DND-41 (cell line): ENCODE measurements around the gene LRRC42.

ENCODE experiments used
- ATAC-seq: fragments of 200-7000 bp; cut with Tn5 transposase; 3 replicates; pipeline ENCODE4 v1.9.1; 2021; ENCODE audit warnings: low read depth; ENCODE audit not compliant: insufficient read depth
- DNase-seq: peaks from one replicate; pipeline ENCODE4 v3.0.0-alpha.2; 2020
- H2AFZ ChIP-seq: 2 replicates; pipeline ENCODE4 v1.6.0; 2012; ENCODE audit warnings: low read depth, low read length
- H3K27ac ChIP-seq: 2 replicates; pipeline ENCODE4 v1.5.1; 2012; ENCODE audit warnings: low read length, inconsistent platforms
- H3K27me3 ChIP-seq: fragments of 200-600 bp; sonication (generic); 2 replicates; pipeline ENCODE4 v1.6.0; 2012; ENCODE audit warnings: low read length, mild to moderate bottlenecking, inconsistent platforms; ENCODE audit not compliant: insufficient read depth, poor library complexity
- H3K36me3 ChIP-seq: 2 replicates; pipeline ENCODE4 v1.5.1; 2012; ENCODE audit warnings: low read length, inconsistent platforms; ENCODE audit not compliant: insufficient read depth
- H3K4me1 ChIP-seq: 2 replicates; pipeline ENCODE4 v1.5.1; 2012; ENCODE audit warnings: mild to moderate bottlenecking, low read length; ENCODE audit not compliant: insufficient read depth
- H3K4me2 ChIP-seq: 2 replicates; pipeline ENCODE4 v1.6.0; 2012; ENCODE audit warnings: mild to moderate bottlenecking, moderate library complexity, low read length, inconsistent platforms; ENCODE audit not compliant: insufficient read depth
- H3K4me3 ChIP-seq, 2 experiments: fragments of 200-600 bp in 1 of 2; shearing (Covaris generic) in 1 of 2; 2 replicates each; pipeline ENCODE4 v1.5.1; 2012 to 2016; ENCODE audit warnings: inconsistent platforms in 2 of 2, low read length in 2 of 2, mild to moderate bottlenecking in 2 of 2, low read depth in 1 of 2, moderate library complexity in 1 of 2
- H3K79me2 ChIP-seq: 2 replicates; pipeline ENCODE4 v1.6.0; 2012; ENCODE audit warnings: low read length, inconsistent platforms; ENCODE audit not compliant: insufficient read depth
- H3K9ac ChIP-seq: 2 replicates; pipeline ENCODE4 v1.6.0; 2012; ENCODE audit warnings: low read depth, mild to moderate bottlenecking, inconsistent platforms, low read length, moderate library complexity
- H3K9me3 ChIP-seq: 2 replicates; pipeline ENCODE4 v1.5.1; 2012; ENCODE audit warnings: low read length, moderate library complexity, mild to moderate bottlenecking, inconsistent platforms; ENCODE audit not compliant: insufficient read depth, severe bottlenecking
- H4K20me1 ChIP-seq: 2 replicates; pipeline ENCODE4 v1.6.0; 2012; ENCODE audit warnings: low read length; ENCODE audit not compliant: insufficient read depth
- CTCF ChIP-seq: IDR thresholded peaks from 2 replicates; pipeline ENCODE4 v1.5.1; 2012; ENCODE audit warnings: borderline replicate concordance, low read length, moderate library complexity, mild to moderate bottlenecking; ENCODE audit not compliant: poor library complexity, severe bottlenecking; ENCODE audit errors: extremely low read depth
- EZH2 ChIP-seq: IDR thresholded peaks from 3 replicates; pipeline ENCODE4 v1.6.1; 2012; ENCODE audit warnings: borderline replicate concordance, low read depth, mild to moderate bottlenecking, moderate library complexity, low read length, inconsistent platforms; ENCODE audit not compliant: severe bottlenecking

Gene LRRC42

GRCh38 chr1:53906121-53906520 lies 40.0 kb upstream of the LRRC42 start:
- no peak for DNase-seq
- TF ChIP-seq EZH2 (no peak), CTCF (no peak)
- Histone ChIP-seq H3K27ac (no peak overlapping the region), H3K36me3 (no peaks in the 10 kb centered on the region), H4K20me1 (no peaks in the 10 kb centered on the region), H3K27me3 (no peaks in the 10 kb centered on the region), H3K4me2 (no peak overlapping the region), H3K9ac (no peak overlapping the region), H2AFZ (no peak overlapping the region), H3K4me3 (no peak overlapping the region), H3K9me3 (no peaks in the 10 kb centered on the region), H3K79me2 (no peaks in the 10 kb centered on the region), H3K4me1 (no peaks in the 10 kb centered on the region)
- ATAC-seq: no peak

GRCh38 chr1:53909946-53910345 lies 36.2 kb upstream of the LRRC42 start:
- Histone ChIP-seq H3K9me3 (no peaks in the 10 kb centered on the region), H3K79me2 (no peaks in the 10 kb centered on the region), H3K27me3 (no peaks in the 10 kb centered on the region), H3K36me3 (peaks cover 16% of the 10 kb centered on the region; the same call in 1 of the 2 replicates), H3K27ac (no peak overlapping the region), H3K4me1 (no peaks in the 10 kb centered on the region), H2AFZ (no peak overlapping the region), H3K4me2 (no peak overlapping the region), H4K20me1 (no peaks in the 10 kb centered on the region), H3K4me3 (no peak overlapping the region), H3K9ac (no peak overlapping the region)
- no peak for TF ChIP-seq EZH2
- no peak for TF ChIP-seq CTCF
- no peak for DNase-seq
- no peak for ATAC-seq

- no peak overlapping the region for H3K4me2 ChIP-seq
- H3K36me3 ChIP-seq: peaks cover 24% of the 10 kb centered on the region
- H3K9me3 ChIP-seq: no peaks in the 10 kb centered on the region
- H2AFZ ChIP-seq: no peak overlapping the region
- H3K79me2 ChIP-seq: no peaks in the 10 kb centered on the region
- TF ChIP-seq CTCF (no peak), EZH2 (no peak)
- H3K27me3 ChIP-seq: no peaks in the 10 kb centered on the region
- no peak overlapping the region for H3K4me3 ChIP-seq
- no peaks in the 10 kb centered on the region for H3K4me1 ChIP-seq
- no peak overlapping the region for H3K9ac ChIP-seq
- no peaks in the 10 kb centered on the region for H4K20me1 ChIP-seq
- no peak overlapping the region for H3K27ac ChIP-seq
- ATAC-seq (no peak), DNase-seq (no peak)
Measured at GRCh38 chr1:53911442-53911841, 34.7 kb upstream of the LRRC42 start.

- Histone ChIP-seq H4K20me1 (no peaks in the 10 kb centered on the region), H3K79me2 (no peaks in the 10 kb centered on the region), H3K4me1 (no peaks in the 10 kb centered on the region), H3K27me3 (no peaks in the 10 kb centered on the region), H3K9me3 (no peaks in the 10 kb centered on the region), H3K27ac (no peak overlapping the region), H3K4me3 (no peak overlapping the region), H3K36me3 (peaks cover 26% of the 10 kb centered on the region), H2AFZ (no peak overlapping the region), H3K4me2 (no peak overlapping the region), H3K9ac (no peak overlapping the region)
- ATAC-seq (no peak), DNase-seq (no peak)
- TF ChIP-seq CTCF (no peak), EZH2 (no peak)
Measured at GRCh38 chr1:53913352-53914033, 32.7 kb upstream of the LRRC42 start.
